Measurements from ENCODE around the gene AHI1.

The AHI1 gene

DNA sequence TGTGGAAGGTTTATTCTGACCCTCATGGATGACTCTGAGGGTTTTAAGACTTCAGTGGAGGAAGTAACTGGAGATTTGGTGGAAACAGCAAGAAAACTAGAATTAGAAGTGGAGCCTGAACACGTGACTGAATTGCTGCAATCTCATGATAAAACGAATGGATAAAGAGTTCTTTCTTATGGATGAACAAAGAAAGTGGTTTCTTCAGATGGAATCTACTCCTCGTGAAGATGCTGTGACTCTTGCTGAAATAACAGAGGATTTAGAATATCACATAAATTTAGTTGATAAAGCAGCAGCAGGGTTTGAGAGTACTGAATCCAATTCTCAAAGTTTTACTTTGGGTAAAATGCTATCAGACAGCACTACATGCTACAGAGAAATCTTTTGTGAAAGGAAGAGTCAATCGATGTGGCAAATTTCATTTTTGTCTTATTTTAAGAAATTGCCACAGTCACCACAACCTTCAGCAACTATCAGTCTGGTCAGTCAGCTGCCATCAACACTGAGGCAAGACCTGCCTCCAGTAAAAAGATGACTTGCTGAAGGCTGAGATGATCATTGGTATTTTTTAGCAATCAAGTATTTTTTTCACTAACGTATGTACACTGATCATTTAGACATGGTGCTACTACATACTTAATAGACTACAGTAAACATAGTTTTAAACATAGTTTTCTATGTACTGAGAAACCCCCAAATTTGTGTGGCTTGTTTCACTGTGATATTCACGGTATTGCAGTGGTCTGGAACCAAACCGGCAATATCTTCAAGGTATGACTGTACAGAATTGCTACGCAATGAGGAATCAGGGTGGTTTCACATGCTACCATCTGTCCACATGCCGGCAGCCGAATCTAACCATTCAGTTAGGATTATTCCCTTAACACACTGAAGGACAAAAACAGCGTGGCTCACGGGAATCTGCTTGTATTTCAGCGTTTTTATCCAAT lies 167.4 kb downstream of the AHI1 start:
- Histone ChIP-seq H3K36me3 (ENCODE audit: insufficient read depth, low read length) (no peaks in the 10 kb centered on the region), H3K9ac (ENCODE audit: low read depth, low read length) (no peak overlapping the region), H3K4me1 (ENCODE audit: insufficient read depth, low read length) (no peaks in the 10 kb centered on the region), H3K9me3 (ENCODE audit: control insufficient read depth, insufficient read depth, low read length) (no peaks in the 10 kb centered on the region)

DNA sequence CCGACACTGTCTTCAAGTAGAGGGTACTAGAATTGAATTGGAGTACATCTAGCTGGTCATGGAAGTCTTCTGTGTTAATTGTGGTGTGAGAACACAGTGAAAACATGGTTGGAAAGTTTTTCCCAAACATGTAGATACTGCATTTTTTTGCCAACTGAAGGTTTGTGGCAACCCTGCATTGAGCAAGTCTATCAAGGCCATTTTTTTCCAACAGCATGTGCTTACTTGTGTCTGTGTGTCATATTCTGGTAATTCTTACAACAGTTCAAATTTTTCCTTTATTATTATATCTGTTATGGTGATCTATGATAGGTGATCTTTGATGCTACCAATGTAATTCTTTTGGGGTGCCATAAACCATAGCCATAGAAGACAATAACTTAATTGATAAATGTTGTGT lies 169.4 kb downstream of the AHI1 start:
- Histone ChIP-seq H3K36me3 (ENCODE audit: insufficient read depth, low read length) (no peaks in the 10 kb centered on the region), H3K4me1 (ENCODE audit: insufficient read depth, low read length) (peaks cover 1% of the 10 kb centered on the region; the same call in 1 of the 2 replicates), H3K9me3 (ENCODE audit: control insufficient read depth, insufficient read depth, low read length) (no peaks in the 10 kb centered on the region), H3K9ac (ENCODE audit: low read depth, low read length) (no peak overlapping the region)

DNA sequence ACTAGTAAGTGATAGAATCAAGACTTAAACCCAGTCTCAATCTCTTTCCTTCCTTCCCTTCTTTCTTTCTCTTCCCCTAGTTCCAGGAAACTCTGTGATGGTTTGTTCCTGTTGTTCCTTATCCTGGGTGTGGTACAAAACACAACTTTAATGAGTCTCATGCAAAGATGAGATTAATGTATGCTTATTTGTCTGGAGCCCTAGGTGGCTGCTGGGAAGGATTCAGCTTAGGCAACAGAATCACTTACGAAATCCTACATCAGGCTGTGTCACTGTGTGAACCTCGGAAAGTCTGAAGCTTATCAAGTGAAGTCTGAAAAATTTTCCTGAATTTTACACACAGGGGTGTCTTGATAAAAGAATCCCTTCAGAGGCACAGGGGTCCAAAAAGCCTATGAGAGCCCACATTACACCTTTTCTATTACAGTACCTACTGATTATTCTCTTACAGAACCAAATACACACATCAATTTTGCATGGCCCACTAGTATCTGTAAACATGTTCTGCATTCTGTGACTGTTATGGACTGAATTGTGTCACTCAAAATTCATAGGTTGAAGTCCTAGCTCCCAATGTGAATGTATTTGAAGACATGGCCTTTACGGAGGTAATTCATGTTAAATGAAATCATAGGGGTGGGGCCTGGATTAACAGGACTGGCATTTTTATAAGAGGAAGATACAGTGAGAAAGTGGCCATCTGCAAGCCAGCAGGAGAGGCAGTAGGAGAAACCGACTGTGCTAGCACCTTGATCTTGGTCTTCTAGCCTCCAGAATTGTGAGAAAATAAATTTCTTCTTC lies 171.7 kb downstream of the AHI1 start:
- H3K36me3 ChIP-seq (ENCODE audit: insufficient read depth, low read length), result no peaks in the 10 kb centered on the region
- H3K9me3 ChIP-seq (ENCODE audit: control insufficient read depth, insufficient read depth, low read length), result no peaks in the 10 kb centered on the region
- no peak overlapping the region for H3K9ac ChIP-seq (ENCODE audit: low read depth, low read length)
- H3K4me1 ChIP-seq (ENCODE audit: insufficient read depth, low read length), result peaks cover 4% of the 10 kb centered on the region; the same call in 1 of the 2 replicates

DNA sequence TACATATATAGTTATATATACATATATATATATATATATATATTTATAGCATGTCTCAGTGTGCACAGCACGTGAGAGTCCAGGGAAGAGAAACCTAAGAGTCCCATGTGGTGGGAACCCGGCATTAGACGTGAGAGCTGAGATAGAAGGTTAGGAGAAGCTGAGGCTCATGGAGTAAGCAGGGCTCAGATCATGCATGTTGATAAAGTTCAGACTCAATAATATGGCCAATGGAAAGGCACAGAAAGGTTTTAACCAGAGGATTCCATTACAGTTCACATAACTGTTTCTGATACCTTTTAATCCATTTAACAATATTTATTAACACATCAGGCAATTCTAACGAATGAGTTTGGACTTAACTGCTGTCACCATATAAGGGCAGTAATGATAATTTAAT lies 173.0 kb downstream of the AHI1 start:
- Histone ChIP-seq H3K9ac (ENCODE audit: low read depth, low read length) (no peak overlapping the region), H3K4me1 (ENCODE audit: insufficient read depth, low read length) (peaks cover 4% of the 10 kb centered on the region; the same call in 1 of the 2 replicates), H3K9me3 (ENCODE audit: control insufficient read depth, insufficient read depth, low read length) (no peaks in the 10 kb centered on the region), H3K36me3 (ENCODE audit: insufficient read depth, low read length) (no peaks in the 10 kb centered on the region)

DNA sequence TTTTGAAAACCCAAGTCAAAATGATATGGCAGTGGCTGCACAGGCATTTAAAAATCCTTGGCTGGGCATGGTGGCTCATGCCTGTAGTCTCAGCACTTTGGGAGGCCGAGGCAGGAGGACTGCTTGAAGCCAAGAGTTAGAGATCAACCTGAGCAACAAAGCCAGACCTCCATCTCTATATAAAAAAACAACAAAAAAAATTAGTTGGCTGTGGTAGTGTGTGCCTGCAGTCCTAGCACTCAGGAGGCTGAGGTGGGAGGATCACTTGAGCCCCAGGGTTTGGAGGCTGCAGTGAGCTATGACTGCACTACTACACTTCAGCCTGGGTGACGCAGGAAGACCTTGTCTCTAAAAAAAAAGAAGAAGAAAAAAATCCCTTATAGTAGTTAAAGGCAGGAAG lies 173.6 kb downstream of the AHI1 start:
- no peaks in the 10 kb centered on the region for H3K9me3 ChIP-seq (ENCODE audit: control insufficient read depth, insufficient read depth, low read length)
- H3K36me3 ChIP-seq (ENCODE audit: insufficient read depth, low read length), result no peaks in the 10 kb centered on the region
- H3K4me1 ChIP-seq (ENCODE audit: insufficient read depth, low read length), result peaks cover 4% of the 10 kb centered on the region; the same call in 1 of the 2 replicates
- H3K9ac ChIP-seq (ENCODE audit: low read depth, low read length), result no peak overlapping the region

DNA sequence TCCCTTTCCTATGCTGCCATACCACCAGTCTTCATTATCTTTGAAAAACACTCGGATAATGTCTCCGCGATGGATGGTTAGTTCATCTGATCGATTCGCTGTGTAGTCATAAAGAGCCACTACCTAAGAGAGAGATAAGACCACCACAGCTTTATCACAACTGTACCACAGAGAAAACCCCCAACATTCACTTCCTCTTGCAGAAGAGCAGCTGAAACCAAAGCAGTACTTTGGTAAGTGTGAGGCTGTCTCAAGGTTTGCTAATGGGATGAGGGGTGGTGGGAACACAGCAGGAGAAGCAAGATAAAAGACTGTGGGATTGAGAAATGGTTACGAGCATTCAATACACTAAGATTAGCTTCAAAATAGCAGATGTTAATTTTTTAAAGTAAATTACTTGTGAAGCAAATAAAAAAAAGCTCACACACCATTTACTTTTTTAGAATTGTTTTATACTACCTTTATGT lies 174.3 kb downstream of the AHI1 start:
- Histone ChIP-seq H3K9ac (ENCODE audit: low read depth, low read length) (no peak overlapping the region), H3K36me3 (ENCODE audit: insufficient read depth, low read length) (no peaks in the 10 kb centered on the region), H3K4me1 (ENCODE audit: insufficient read depth, low read length) (peaks cover 4% of the 10 kb centered on the region; the same call in 1 of the 2 replicates), H3K9me3 (ENCODE audit: control insufficient read depth, insufficient read depth, low read length) (no peaks in the 10 kb centered on the region)

DNA sequence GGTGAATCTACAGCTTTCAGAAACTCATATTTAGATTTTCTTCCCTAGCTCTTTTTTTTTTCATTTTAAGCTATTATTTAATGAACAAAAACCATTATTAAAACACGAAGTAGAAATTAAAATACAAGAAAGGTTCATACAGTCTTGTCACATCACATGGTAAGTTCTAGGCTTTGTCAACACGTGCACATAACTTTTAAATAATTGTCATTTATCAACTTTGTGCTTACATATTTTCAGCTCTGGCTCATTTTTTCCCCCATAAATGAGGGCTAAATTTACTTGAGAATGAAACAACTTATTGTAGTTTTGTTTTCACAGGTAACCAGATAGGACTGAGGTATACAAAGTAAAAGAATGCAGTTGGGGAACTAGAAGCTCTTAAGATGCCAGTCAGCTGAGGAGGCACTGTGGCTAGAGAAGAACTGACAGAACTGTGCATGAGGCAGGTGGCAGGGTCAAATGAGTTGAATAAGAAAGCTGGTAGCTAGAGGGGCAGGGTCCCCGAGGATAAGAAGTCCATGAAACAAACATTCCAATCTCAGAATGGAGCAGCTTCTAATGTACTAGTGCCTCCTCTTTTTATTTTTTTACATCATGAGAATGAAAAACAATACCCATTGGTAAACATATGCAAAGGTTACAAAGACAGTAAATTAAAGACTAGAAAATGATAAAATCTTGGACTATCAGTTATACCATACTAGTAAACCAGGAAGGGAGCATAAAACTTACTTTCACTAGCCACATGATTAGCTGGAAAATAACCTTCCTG lies 174.9 kb downstream of the AHI1 start:
- no peaks in the 10 kb centered on the region for H3K36me3 ChIP-seq (ENCODE audit: insufficient read depth, low read length)
- no peaks in the 10 kb centered on the region for H3K9me3 ChIP-seq (ENCODE audit: control insufficient read depth, insufficient read depth, low read length)
- peaks cover 4% of the 10 kb centered on the region; the same call in 1 of the 2 replicates for H3K4me1 ChIP-seq (ENCODE audit: insufficient read depth, low read length)
- no peak overlapping the region for H3K9ac ChIP-seq (ENCODE audit: low read depth, low read length)

DNA sequence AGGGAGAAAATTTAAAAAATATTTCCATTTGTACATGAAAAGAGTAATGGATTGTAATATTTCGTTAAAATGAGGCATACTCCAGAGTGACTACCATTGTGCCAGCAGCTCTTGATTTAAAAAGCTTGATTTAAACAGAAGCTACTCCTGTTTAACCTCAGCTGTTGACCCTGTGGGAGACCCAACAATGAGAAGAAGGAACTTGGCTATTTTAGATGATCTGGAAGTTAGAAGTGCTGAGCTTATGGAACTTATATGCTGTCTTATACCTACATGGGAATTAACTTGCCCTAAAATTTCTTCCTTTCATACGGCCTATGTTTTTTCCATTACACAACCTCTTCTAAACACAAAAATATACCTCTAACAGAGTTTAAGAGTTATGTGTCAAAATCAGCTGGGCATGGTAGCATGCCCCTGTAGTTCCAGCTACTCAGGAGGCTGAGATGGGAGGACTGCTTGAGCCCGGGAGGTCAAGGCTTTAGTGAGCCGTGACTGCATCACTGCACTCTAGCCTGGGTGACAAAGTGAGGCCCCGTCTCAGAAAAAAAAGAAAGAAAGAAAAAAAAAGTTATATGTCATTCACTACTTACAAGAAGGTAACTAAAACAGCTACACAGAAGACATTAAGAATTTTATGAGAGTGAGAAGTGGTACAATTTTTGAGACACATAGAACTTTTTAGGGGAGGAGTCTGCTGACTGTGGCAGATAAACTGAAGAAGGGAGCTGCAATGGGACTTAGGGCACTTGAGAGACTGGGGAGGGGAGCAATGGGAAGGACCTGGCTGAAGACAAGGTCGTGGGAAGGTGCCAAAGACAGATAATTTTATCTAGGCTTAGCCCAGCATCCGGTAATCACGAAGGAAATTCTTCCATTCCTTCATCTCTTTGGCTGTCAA lies 176.6 kb downstream of the AHI1 start:
- Histone ChIP-seq H3K9ac (ENCODE audit: low read depth, low read length) (no peak overlapping the region), H3K4me1 (ENCODE audit: insufficient read depth, low read length) (peaks cover 4% of the 10 kb centered on the region; the same call in 1 of the 2 replicates), H3K36me3 (ENCODE audit: insufficient read depth, low read length) (no peaks in the 10 kb centered on the region), H3K9me3 (ENCODE audit: control insufficient read depth, insufficient read depth, low read length) (no peaks in the 10 kb centered on the region)

DNA sequence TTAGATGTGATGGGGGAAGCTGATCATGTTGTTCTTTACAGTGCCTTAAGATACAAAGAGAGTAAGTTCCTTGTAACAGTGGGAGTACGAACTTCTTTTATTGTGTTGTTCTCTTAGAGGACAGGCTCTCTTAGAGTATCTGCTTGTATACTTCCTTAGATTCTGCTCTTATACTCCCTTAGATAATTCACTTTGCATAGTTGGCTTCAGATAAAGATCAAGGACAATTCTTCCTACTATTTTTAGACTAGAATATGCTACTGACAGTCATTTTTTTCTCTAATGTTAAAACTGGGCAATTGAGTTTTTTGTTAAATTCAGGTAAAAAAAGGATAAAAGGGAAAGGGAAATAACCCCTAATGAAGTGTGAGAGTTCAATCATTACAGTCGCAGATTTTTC lies 177.7 kb downstream of the AHI1 start:
- no peaks in the 10 kb centered on the region for H3K36me3 ChIP-seq (ENCODE audit: insufficient read depth, low read length)
- H3K9ac ChIP-seq (ENCODE audit: low read depth, low read length), result no peak overlapping the region
- peaks cover 4% of the 10 kb centered on the region; the same call in 1 of the 2 replicates for H3K4me1 ChIP-seq (ENCODE audit: insufficient read depth, low read length)
- H3K9me3 ChIP-seq (ENCODE audit: control insufficient read depth, insufficient read depth, low read length), result no peaks in the 10 kb centered on the region

DNA sequence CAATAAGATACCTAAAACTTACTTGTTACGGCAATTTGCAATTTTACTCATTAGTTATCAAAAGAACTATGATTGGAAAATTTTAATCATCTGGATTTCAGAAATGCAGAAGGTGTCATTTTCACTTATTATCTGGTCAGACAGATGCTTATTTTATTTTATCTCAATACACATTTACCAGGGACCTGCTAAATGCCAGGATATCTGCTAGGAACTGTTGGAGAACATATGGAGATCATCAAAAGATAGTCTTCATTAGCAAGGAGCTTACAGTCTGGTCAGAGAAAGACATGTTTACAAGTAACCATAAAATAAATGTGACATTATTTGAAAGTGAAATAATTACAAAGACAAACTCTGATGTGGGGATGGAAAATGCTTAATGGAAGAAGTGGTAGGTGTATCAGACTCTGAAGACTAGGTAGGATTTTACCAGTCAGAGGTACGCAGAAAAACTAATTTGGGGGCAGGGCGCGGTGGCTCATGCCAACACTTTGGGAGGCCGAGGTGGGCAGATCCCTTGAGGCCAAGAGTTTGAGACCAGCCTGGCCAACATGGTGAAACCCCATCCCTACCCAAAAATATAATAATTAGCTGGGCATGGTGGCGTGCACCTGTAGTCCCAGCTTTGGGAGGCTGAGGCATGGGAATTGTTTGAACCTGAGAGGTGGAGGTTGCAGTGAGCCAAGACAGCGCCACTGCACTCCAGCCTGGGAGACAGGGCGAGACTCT lies 178.6 kb downstream of the AHI1 start:
- H3K4me1 ChIP-seq (ENCODE audit: insufficient read depth, low read length), result peaks cover 4% of the 10 kb centered on the region; the same call in 1 of the 2 replicates
- no peaks in the 10 kb centered on the region for H3K36me3 ChIP-seq (ENCODE audit: insufficient read depth, low read length)
- H3K9ac ChIP-seq (ENCODE audit: low read depth, low read length), result no peak overlapping the region
- no peaks in the 10 kb centered on the region for H3K9me3 ChIP-seq (ENCODE audit: control insufficient read depth, insufficient read depth, low read length)

DNA sequence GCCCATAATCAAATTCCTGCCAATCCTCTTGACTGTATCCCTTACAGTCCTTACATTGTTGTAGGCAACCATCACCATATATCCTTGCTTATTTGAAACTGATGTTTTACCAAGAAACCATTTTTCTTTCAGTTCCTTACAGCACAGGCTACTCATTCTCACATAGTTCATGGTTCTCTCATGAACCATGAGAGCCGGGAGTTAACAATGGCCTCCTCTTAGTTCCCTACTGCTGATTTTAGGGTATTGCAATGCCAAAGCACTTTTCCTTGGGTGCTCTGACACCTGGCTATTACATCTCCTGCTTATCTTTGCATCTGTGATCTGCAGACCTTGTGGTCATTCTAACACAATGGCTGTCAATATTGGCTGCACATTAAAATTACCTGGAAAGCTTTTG lies 183.0 kb downstream of the AHI1 start:
- H3K36me3 ChIP-seq (ENCODE audit: insufficient read depth, low read length), result no peaks in the 10 kb centered on the region
- no peaks in the 10 kb centered on the region for H3K9me3 ChIP-seq (ENCODE audit: control insufficient read depth, insufficient read depth, low read length)
- no peak overlapping the region for H3K9ac ChIP-seq (ENCODE audit: low read depth, low read length)
- H3K4me1 ChIP-seq (ENCODE audit: insufficient read depth, low read length), result no peaks in the 10 kb centered on the region

DNA sequence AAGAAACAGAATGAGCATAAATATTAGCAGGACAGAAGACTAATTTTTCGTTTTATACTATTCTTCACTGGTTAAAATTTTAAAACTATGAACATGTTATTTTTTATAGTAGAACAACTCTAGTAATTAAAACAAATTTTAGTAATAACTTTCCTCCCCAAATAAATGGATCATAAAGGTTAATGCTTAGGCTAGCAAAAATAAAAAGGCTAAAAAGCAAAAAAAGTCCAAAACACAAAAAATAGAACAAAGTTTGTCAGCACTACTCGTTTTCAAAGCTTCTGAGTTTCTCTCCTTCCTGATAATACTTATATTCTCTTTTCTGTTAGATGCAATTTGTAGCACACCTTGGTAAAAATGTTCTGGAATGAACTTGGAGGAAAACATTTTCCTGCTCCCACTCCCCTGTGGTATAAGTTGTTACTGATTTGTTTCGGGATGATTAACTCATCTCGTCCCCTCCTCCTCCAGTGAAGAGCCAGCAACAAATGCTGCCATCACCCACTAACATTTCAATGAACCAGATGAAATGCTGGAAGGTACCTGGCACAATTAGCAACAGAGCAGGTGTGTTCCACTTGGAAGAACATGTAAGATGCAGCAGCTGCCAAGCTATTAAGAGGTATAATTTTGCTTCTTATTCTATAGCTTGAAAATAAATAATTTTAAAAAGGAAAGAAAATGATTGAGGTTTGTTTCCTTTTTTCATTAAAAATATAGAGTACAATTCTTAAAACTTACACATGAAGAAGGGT lies 185.9 kb downstream of the AHI1 start:
- Histone ChIP-seq H3K9ac (ENCODE audit: low read depth, low read length) (no peak overlapping the region), H3K36me3 (ENCODE audit: insufficient read depth, low read length) (no peaks in the 10 kb centered on the region), H3K9me3 (ENCODE audit: control insufficient read depth, insufficient read depth, low read length) (no peaks in the 10 kb centered on the region), H3K4me1 (ENCODE audit: insufficient read depth, low read length) (no peaks in the 10 kb centered on the region)
